ENCODE measurements around the gene BYSL.

BYSL gene

DNA sequence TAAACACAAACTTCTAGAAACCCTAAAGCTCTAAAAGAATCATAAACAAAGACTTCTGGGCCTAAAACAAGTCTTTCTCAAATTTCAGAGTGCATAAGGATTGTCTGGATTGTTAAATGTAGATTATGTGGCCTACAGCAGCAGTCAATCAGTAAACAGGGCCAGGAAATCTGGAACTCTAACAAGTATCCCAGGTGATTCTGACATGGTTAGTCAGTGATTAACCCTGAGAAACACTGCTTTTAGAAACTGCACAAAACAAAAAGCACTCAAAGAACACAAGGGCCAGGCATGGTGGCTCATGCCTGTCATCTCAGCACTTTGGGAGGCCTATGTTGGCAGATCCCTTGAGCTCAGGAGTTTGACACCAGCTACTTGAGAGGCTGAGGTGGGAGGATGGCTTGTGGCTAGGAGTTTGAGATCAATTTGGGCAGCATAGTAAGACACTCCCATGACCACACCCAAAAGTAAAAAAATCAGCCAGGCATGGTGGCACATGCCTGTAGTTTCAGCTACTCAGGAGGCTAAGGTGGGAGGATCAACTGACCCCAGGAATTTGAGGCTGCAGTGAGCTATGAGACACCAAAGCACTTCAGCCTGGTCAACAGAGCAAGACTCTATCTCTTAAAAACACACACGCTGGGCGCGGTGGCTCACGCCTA, 6.3 kb upstream of the BYSL start:
- DNase-seq, result no peak

- DNase-seq, result peak; percentile 69
Measured at GRCh38 chr6:41917528-41917927, 3.8 kb upstream of the BYSL start.

- no peak for DNase-seq
Measured at GRCh38 chr6:41921712-41921998, 356 bp downstream of the BYSL start.

DNA sequence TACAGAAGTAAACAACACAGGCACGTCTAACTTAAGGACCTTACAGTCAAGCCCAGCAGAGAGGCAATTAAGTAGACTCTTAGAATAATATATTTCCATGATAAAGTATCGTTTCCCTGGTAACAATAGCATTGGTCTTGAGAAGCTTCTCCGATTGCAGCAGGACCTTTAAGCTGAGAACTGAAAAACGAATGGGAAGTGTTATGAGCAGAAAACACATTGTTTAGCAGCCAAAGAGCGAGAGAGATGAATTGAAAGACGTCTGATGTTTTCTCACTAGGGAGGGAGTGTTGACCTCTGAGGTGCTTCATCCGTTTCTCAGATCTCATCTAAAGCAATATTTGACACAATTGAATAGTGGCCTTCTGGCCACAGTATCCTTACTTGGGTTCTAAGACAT, 855 bp downstream of the BYSL start:
- no peak for DNase-seq

DNA sequence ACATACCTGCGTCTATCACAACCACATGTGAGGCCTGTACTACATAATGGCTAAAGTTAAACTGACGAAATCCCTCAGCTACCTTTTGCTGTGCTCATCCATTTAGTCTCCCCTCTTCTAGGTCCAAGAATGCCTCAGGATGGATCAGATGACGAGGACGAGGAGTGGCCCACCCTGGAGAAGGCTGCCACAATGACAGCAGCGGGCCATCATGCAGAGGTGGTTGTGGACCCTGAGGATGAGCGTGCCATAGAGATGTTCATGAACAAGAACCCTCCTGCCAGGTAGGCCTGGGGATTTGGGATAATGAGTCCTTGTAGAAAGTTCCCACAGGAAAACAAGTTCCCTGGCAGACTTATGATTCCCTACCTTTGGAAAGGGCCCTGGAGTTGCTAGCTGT, 6.0 kb downstream of the BYSL start:
- no peak for DNase-seq

DNA sequence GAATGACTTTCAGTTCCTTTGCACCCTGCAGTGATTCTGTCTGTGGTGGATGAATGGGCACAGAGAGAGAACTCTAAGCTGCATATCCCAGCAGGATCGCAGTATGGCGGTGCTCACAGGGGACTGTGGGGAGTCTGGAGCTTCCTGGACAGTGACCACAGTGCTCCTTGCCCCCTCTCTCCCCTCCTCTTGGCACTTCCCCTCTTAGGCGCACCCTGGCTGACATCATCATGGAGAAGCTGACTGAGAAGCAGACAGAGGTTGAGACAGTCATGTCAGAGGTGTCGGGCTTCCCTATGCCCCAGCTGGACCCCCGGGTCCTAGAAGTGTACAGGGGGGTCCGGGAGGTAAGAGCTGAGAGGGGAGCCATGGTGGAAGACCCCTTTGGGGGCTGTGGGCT, 8.6 kb downstream of the BYSL start:
- DNase-seq, result no peak

GRCh38 chr6:41931792-41932191, 10.5 kb downstream of the BYSL start:
- DNase-seq, result no peak

GRCh38 chr6:41932378-41932777, 11.1 kb downstream of the BYSL start:
- no peak for DNase-seq

DNA sequence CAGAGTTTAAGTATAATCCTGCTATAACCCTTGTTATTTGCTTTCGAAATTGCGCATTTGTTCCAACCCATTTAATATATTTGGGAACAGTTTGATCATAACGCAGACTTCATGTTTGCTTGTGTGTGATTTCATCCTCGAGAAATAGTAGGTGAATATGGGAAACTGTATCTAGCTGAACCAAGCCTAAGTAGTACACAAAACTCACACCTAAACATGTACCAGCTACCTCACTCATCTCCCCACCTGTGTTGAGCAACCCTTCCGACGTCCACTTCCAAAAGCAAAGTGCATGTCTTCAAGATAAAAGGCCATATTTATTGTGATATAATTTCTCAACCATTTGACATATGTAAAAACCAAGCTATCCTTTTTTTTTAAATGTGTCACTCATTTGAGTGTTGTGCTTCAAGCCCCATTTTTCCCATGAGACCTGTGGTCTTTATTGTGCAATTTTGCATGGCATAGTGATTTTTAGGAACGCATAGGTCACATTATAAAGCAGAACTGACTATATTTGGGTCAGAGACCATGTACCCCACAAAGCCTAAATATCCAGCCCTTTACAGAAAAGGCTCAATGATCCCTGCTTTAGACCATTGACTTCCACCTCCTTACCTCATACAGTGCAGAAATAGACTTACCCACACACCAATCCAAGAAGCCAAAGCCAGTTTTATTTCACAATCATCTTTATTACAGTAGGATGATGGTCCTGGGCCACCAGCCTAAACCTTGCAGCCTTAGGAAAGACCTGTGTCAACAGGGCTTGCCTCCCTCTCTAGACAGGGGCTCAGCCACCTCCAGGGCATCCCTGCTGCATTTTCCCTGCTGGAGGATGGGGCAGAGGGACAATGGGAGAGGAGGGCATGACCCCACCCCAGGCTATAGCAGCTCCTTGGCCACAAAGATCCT, 13.2 kb downstream of the BYSL start:
- no peak for DNase-seq

DNA sequence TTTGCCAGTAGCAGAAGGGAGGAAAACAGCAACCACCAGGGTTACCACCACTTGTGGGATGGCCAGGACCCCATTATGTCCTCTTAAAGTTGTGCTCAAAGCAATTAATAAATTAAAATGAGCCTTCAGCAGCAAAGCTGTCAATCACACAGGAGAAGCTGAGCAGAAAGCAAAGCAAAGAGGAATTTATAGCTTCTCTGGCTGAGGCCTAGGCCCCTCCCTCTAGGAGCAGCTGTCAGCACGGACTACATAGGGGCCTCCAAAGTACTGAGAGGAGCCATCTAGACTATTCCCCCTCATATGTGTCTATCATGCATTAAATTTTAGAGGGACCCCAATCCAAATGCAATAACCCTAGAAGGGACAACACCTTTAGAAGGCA, 13.9 kb downstream of the BYSL start:
- no peak for DNase-seq

DNA sequence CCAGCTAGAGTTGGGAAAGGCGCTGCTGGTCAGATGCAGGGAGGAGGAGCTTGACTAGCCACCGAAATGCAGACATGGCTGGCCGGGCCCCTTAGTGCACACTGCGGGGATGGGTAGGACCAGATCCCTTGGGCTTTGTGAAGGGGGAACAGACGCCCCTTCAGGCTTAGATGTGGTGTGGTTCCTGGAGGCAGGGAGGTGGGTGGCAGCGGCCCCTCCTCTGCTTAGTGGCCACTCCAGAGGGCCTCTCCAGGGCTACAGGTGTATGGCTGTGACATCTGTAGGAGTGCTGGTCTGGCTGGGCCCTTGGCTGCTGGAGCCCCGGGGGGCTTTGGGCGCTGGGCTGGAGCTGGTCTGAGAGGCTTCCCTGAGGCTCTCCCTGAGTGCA, 14.4 kb downstream of the BYSL start:
- no peak for DNase-seq

DNA sequence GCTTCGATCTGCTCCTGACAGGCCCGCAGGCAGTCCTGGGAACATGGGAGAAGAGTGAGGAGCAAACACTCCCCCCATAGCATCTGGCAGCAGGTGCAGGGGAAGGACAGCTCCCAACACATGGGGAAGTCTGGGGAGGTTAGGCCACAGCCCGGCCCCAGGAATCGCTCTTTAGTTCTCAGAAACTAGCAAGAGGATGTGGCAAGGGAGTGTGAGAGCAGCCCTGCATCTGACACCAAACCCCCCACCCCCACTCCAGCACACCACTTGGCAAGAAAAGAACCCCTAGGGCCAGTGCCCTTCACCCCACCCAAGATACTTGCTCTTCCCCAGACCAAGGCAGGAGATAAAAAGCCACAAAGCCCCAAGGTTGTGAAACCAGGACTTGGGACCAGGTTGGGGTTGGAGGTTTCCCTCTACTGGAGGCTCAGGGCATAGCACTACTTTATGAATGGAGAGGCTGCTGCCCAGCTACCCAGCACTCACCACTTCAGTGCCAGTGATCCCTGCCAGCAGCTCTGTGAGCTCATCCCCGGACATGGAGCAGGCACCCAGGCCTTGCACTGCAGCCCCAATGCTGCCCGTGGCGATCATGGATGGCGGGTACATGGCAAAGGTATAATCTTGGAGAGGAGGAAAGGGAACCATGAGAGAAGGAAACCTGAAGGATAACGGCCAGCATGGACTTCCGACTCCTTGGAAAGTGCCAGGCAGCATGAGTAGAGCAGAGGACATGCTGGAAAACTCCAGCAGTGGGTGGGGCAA, 15.0 kb downstream of the BYSL start:
- DNase-seq, result peak; percentile 95

- DNase-seq, result no peak
Measured at GRCh38 chr6:41937472-41937860, 16.2 kb downstream of the BYSL start.

- DNase-seq, result peak; percentile 55
Measured at GRCh38 chr6:41937861-41938574, 16.7 kb downstream of the BYSL start.

GRCh38 chr6:41938590-41939175, 17.4 kb downstream of the BYSL start:
- no peak for DNase-seq

DNA sequence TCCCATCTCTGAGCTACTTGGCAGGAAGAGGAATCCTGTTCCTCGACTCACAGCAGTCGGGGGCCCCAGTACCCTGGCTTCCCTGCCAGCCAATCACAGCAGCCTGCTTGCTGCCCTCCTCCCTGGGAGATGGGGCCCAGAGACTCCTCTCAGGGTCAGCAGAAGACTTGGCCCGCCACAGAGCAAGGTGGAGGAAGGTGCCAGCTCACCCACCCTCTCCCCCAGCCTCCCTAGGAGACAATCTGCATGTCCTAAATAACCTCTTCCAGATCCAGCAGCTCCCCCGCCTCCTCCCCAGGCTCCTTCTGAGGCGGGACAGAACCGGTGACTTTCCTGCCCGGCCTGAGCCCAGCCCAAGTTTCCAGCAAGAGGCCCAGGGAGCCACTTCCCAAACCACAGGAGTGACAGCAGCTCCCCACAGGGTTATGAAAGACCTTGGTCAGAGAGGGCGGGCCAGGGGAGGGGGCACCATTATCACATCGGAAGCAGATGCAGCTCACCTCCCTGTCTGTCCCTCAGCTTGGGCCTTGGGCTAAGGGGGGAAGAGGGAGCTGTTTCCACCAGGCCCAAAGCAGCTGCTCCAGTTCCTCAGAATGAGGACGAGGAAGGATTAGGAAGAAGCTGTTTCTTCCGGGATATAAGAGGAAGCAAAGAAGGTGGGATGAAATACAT, 18.0 kb downstream of the BYSL start:
- peak; percentile 64 for DNase-seq

- peak; percentile 64 for DNase-seq
Measured at GRCh38 chr6:41939848-41940758, 18.8 kb downstream of the BYSL start.

- DNase-seq, result peak; percentile 67
Measured at GRCh38 chr6:41940759-41941279, 19.5 kb downstream of the BYSL start.

DNA sequence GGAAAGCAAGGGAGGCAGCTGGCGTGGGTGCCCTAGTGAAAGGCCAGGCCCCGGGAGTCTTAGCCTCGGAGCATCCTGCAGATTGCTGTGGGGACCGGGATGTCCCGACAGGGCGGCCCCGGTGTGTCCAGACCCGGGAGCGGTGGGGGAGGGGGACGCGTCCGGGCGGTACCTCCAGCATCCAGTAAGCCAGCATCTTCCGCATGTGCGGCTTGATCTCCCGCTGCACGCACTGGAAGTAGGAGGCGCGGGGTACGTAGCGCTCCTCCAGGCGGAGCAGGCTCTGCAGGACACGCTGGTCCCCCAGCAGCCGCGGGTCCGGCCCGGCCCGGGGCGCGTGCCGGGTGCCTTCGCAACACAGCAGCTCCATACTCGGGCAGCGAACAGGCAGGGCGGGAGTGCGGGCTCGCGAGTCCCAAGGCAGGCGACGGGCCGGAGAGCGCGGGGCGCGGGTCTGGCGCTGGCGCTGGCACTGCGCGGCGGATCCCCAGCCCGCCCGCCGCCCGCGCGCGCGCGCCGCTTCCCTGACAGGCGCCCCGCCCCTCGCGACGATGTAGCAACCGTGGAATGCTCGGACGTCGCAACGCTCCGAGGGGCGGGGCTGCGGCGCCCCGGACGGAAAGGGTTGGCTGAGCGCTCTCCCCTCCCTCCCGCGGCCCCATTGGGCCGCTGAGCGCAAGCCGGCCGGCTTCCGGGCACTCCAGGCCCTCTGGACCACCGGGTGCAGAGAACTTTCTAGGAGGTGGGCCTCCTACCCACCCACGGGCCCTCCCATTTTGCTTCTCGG, 20.2 kb downstream of the BYSL start, which contains the start of gene CCND3:
Gene CCND3 (minus strand): TSS at position 529 of the 787 bp plus-strand sequence. CDS start 159 bp downstream, at position 370.
- peak; percentile 95 for DNase-seq
